Measurements from ENCODE around the gene QDPR. TPM values are rescaled to one million over a fixed set of nuclear protein-coding genes. Genes with fewer than 3 reads are reported as not detected.

QDPR gene
- polyA plus RNA-seq, 1 of the 3 experiments (the other 2 are of a cell fraction): 83.1 TPM

GRCh38 chr4:17511509-17511949, 361 bp downstream of the QDPR start:
- Histone ChIP-seq H3K4me3 (ENCODE audit: low read depth in 2 of 2, low read length in 1 of 2) (peak overlapping the region; percentile 75 to 79), H3K9ac (peak overlapping the region; percentile 67), H3K4me1 (ENCODE audit: control insufficient read depth in 1 of 2, insufficient read depth in 2 of 2, low read depth in 1 of 2, low read length in 1 of 2) (peaks cover 4 to 25% of the 10 kb centered on the region in 2 experiments; a peak in 3 of 4 replicates), H3F3A (replicated peaks; ENCODE audit: insufficient read depth) (peaks cover 5% of the 10 kb centered on the region), H3K27ac (ENCODE audit: low read depth in 2 of 2, low read length in 1 of 2) (peak overlapping the region in 1 of 2 experiments; percentile 85; a peak in 2 of 4 replicates), H3K79me2 (ENCODE audit: insufficient read depth) (peaks cover 7% of the 10 kb centered on the region; the same call in 1 of the 2 replicates), H3K9me2 (no peaks in the 10 kb centered on the region), H3K27me3 (ENCODE audit: insufficient read depth) (no peaks in the 10 kb centered on the region; the same call in 1 of the 2 replicates), H3K36me3 (replicated peaks in 1 of 2; ENCODE audit: control insufficient read depth in 1 of 2, insufficient read depth in 2 of 2, low read length in 1 of 2) (peaks cover 0 to 7% of the 10 kb centered on the region in 2 experiments), H3K4me2 (peak overlapping the region; percentile 93), H3K9me3 (no peaks in the 10 kb centered on the region), H2AFZ (ENCODE audit: low read depth) (peak overlapping the region; percentile 91), H4K20me1 (ENCODE audit: insufficient read depth) (no peaks in the 10 kb centered on the region)
- TF ChIP-seq EZH2phosphoT487 (IDR thresholded peaks at IDR 0.05; ENCODE audit: borderline replicate concordance, low read depth) (no peak), SMC3 (IDR thresholded peaks at IDR 0.05; ENCODE audit: low read depth, low read length) (no peak), USF2 (IDR thresholded peaks at IDR 0.05; ENCODE audit: borderline replicate concordance, low read depth, low read length) (no peak), FOXJ3 (CRISPR knock-in tag; IDR thresholded peaks at IDR 0.05) (no peak), EP300 (IDR thresholded peaks at IDR 0.05; ENCODE audit: borderline replicate concordance in 1 of 2, low read depth in 1 of 2, low read length in 1 of 2) (0 out of 4 replicates have a peak, but pooled peaks of 1 of the 2 experiments have one; percentile 6), RXRA (IDR thresholded peaks at IDR 0.05; ENCODE audit: borderline replicate concordance, low read depth) (no peak), FOSL2 (IDR thresholded peaks at IDR 0.05; ENCODE audit: borderline replicate concordance, low read depth) (no peak), NRF1 (IDR thresholded peaks at IDR 0.05; ENCODE audit: low read depth, low read length) (peak; percentile 34; the same call in 1 of the 2 replicates), MAX (IDR thresholded peaks at IDR 0.05; ENCODE audit: low read depth) (0 out of 2 replicates have a peak, but pooled peaks have one; percentile 28), TEAD4 (IDR thresholded peaks at IDR 0.05; ENCODE audit: borderline replicate concordance, insufficient read depth) (no peak), ELF1 (IDR thresholded peaks at IDR 0.05) (no peak), MXI1 (IDR thresholded peaks at IDR 0.05; ENCODE audit: low read depth, low read length) (peak; percentile 58; the same call in 1 of the 2 replicates), GABPA (IDR thresholded peaks at IDR 0.05; ENCODE audit: low read depth) (no peak), GATA2 (CRISPR knock-in tag; IDR thresholded peaks at IDR 0.05) (no peak), PBX3 (IDR thresholded peaks at IDR 0.05) (no peak), RCOR1 (IDR thresholded peaks at IDR 0.05; ENCODE audit: low read length) (no peak), TAF1 (IDR thresholded peaks at IDR 0.05; ENCODE audit: borderline replicate concordance, low read depth, low read length) (no peak)
- TF ChIP-seq, protein P1, sequence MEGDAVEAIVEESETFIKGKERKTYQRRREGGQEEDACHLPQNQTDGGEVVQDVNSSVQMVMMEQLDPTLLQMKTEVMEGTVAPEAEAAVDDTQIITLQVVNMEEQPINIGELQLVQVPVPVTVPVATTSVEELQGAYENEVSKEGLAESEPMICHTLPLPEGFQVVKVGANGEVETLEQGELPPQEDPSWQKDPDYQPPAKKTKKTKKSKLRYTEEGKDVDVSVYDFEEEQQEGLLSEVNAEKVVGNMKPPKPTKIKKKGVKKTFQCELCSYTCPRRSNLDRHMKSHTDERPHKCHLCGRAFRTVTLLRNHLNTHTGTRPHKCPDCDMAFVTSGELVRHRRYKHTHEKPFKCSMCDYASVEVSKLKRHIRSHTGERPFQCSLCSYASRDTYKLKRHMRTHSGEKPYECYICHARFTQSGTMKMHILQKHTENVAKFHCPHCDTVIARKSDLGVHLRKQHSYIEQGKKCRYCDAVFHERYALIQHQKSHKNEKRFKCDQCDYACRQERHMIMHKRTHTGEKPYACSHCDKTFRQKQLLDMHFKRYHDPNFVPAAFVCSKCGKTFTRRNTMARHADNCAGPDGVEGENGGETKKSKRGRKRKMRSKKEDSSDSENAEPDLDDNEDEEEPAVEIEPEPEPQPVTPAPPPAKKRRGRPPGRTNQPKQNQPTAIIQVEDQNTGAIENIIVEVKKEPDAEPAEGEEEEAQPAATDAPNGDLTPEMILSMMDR (IDR thresholded peaks at IDR 0.05): no peak
- ChIA-PET CTCF (interaction anchor here (1.0 to 4.6 kb wide), 10 partner anchors 8 to 158 kb away, joined by 3 to 62 read pairs (median 6); no protein-coding TSS in a partner anchor), POLR2A (interaction anchor here (6.0 kb wide), 1 partner anchor 20 kb away, joined by 67 read pairs; no protein-coding TSS in a partner anchor)
- 12% methylated on average over 32 of the region's 32 CpGs for WGBS (ENCODE audit: low lambda C conversion rate)
- DNase-seq: no peak
